ENCODE data around the gene HS3ST6. TPM values are rescaled to one million over a fixed set of nuclear protein-coding genes. Genes with fewer than 3 reads are reported as not detected.

Gene HS3ST6
- polyA plus RNA-seq, 1 of the 3 experiments (the other 2 are of a cell fraction) = 0.03 TPM

DNA sequence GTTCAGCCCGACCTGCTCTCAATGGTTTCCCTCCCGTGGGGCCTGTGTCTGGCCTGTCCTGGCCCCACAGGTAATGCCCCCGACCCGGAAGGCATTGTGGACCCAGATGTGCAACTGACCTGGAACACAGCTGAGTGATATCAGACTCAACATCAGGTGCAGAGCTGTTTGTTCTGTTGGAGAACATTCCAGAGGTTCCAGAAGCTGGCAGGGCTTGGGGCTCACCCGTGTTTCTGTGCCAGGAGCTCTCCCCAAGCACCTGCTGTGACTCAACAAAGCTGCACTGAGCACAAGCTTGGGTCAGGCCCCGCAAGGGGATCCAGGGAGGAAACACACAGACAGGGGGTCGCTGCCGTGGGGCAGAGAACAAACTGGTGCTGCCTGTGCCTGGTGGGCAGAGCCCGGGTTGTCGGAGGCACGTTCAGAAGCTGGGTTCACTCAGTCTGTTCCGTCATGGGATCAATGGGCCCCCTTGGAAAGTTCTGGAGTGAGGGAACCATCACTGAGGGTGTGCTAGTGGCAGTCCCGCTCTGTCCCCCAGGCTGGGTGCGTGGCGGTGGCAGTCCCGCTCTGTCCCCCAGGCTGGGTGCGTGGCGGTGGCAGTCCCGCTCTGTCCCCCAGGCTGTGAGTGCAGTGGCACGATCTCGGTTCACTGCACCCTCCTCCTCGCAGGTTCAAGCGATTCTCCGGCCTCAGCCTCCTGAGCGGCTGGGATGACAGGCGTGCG lies 22.1 kb downstream of the HS3ST6 start:
- 73% methylated on average over 13 of the region's 27 CpGs for WGBS (ENCODE audit: low lambda C conversion rate)

DNA sequence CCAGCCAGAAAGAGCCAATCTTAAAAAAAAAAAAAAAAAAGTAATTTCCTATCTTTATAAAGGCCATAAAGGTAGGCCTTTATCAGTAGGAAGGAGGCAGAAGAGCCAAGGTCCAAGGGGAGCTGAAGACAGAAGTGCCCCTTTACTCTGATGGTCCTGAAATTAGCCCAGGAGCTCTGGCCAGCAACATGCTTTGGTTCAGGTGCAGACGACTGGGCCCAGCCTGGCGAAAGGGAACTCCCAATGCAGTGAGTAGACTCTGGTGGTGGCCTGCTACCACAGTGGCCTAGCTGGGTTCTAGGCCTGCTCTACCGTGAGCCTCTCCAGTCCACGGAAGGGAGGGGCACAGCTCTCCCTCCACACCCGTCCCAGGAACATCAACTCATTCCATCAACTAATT lies 23.1 kb downstream of the HS3ST6 start:
- H4K20me1 ChIP-seq (ENCODE audit: insufficient read depth) = no peaks in the 10 kb centered on the region
- DNase-seq = no peak
- H3K36me3 ChIP-seq (replicated peaks in 1 of 2; ENCODE audit: control insufficient read depth in 1 of 2, insufficient read depth in 2 of 2, low read length in 1 of 2) = no peaks in the 10 kb centered on the region
- H3K9ac ChIP-seq = no peak overlapping the region
- H3K4me1 ChIP-seq (ENCODE audit: control insufficient read depth in 1 of 2, insufficient read depth in 2 of 2, low read depth in 1 of 2, low read length in 1 of 2) = peaks cover 0 to 9% of the 10 kb centered on the region in 2 experiments; a peak in 1 of 4 replicates
- POLR2A ChIA-PET = no interaction called here
- H3K27ac ChIP-seq (ENCODE audit: low read depth in 2 of 2, low read length in 1 of 2) = no peak overlapping the region
- no peaks in the 10 kb centered on the region for H3K79me2 ChIP-seq (ENCODE audit: insufficient read depth)
- 80% methylated on average over 3 of the region's 5 CpGs for WGBS (ENCODE audit: low lambda C conversion rate)
- H3K9me2 ChIP-seq = no peaks in the 10 kb centered on the region
- H3K4me3 ChIP-seq (ENCODE audit: low read depth in 2 of 2, low read length in 1 of 2) = no peak overlapping the region
- no peaks in the 10 kb centered on the region for H3K9me3 ChIP-seq
- no peak overlapping the region for H2AFZ ChIP-seq (ENCODE audit: low read depth)
- H3F3A ChIP-seq (replicated peaks; ENCODE audit: insufficient read depth) = peaks cover under 1% of the 10 kb centered on the region
- H3K4me2 ChIP-seq = no peak overlapping the region
- peaks cover 32% of the 10 kb centered on the region for H3K27me3 ChIP-seq (ENCODE audit: insufficient read depth)
- CTCF ChIA-PET = interaction anchor here (0.6 to 1.4 kb wide), 2 partner anchors 14 to 49 kb away, joined by 3 to 4 read pairs; no protein-coding TSS in a partner anchor
- no peak for TF ChIP-seq YY1 (IDR thresholded peaks at IDR 0.05; ENCODE audit: low read depth)
- TF ChIP-seq MEF2A (IDR thresholded peaks at IDR 0.05; ENCODE audit: borderline replicate concordance, low read depth) = no peak
- no peak for TF ChIP-seq USF1 (IDR thresholded peaks at IDR 0.05; ENCODE audit: borderline replicate concordance, low read depth)
- no peak for TF ChIP-seq FOSL2 (IDR thresholded peaks at IDR 0.05; ENCODE audit: borderline replicate concordance, low read depth)
- no peak for TF ChIP-seq PBX3 (IDR thresholded peaks at IDR 0.05)
- TF ChIP-seq, protein P1, sequence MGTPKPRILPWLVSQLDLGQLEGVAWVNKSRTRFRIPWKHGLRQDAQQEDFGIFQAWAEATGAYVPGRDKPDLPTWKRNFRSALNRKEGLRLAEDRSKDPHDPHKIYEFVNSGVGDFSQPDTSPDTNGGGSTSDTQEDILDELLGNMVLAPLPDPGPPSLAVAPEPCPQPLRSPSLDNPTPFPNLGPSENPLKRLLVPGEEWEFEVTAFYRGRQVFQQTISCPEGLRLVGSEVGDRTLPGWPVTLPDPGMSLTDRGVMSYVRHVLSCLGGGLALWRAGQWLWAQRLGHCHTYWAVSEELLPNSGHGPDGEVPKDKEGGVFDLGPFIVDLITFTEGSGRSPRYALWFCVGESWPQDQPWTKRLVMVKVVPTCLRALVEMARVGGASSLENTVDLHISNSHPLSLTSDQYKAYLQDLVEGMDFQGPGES (IDR thresholded peaks at IDR 0.05; ENCODE audit: low read depth, low read length) = no peak
- no peak for TF ChIP-seq GABPA (IDR thresholded peaks at IDR 0.05; ENCODE audit: low read depth)
- no peak for TF ChIP-seq TAF1 (IDR thresholded peaks at IDR 0.05; ENCODE audit: borderline replicate concordance, low read depth, low read length)
- no peak for TF ChIP-seq GATA2 (CRISPR knock-in tag; IDR thresholded peaks at IDR 0.05)
- TF ChIP-seq TEAD4 (IDR thresholded peaks at IDR 0.05; ENCODE audit: borderline replicate concordance, insufficient read depth) = no peak
- TF ChIP-seq, protein P2, sequence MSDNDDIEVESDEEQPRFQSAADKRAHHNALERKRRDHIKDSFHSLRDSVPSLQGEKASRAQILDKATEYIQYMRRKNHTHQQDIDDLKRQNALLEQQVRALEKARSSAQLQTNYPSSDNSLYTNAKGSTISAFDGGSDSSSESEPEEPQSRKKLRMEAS (IDR thresholded peaks at IDR 0.05; ENCODE audit: low read depth) = no peak
- TF ChIP-seq, protein P3, sequence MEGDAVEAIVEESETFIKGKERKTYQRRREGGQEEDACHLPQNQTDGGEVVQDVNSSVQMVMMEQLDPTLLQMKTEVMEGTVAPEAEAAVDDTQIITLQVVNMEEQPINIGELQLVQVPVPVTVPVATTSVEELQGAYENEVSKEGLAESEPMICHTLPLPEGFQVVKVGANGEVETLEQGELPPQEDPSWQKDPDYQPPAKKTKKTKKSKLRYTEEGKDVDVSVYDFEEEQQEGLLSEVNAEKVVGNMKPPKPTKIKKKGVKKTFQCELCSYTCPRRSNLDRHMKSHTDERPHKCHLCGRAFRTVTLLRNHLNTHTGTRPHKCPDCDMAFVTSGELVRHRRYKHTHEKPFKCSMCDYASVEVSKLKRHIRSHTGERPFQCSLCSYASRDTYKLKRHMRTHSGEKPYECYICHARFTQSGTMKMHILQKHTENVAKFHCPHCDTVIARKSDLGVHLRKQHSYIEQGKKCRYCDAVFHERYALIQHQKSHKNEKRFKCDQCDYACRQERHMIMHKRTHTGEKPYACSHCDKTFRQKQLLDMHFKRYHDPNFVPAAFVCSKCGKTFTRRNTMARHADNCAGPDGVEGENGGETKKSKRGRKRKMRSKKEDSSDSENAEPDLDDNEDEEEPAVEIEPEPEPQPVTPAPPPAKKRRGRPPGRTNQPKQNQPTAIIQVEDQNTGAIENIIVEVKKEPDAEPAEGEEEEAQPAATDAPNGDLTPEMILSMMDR (IDR thresholded peaks at IDR 0.05) = no peak
- TF ChIP-seq FOXM1 (IDR thresholded peaks at IDR 0.05; ENCODE audit: low read depth) = no peak
- TF ChIP-seq MXI1 (IDR thresholded peaks at IDR 0.05; ENCODE audit: low read depth, low read length) = no peak
- TF ChIP-seq, protein P4, sequence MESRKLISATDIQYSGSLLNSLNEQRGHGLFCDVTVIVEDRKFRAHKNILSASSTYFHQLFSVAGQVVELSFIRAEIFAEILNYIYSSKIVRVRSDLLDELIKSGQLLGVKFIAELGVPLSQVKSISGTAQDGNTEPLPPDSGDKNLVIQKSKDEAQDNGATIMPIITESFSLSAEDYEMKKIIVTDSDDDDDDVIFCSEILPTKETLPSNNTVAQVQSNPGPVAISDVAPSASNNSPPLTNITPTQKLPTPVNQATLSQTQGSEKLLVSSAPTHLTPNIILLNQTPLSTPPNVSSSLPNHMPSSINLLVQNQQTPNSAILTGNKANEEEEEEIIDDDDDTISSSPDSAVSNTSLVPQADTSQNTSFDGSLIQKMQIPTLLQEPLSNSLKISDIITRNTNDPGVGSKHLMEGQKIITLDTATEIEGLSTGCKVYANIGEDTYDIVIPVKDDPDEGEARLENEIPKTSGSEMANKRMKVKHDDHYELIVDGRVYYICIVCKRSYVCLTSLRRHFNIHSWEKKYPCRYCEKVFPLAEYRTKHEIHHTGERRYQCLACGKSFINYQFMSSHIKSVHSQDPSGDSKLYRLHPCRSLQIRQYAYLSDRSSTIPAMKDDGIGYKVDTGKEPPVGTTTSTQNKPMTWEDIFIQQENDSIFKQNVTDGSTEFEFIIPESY (IDR thresholded peaks at IDR 0.05; ENCODE audit: borderline replicate concordance, low read depth) = no peak

More for the DNA sequence above, 22.1 kb downstream of the HS3ST6 start:
- H3K4me2 ChIP-seq = no peak overlapping the region
- H3K9ac ChIP-seq = no peak overlapping the region
- CTCF ChIA-PET = interaction anchor here (1.4 kb wide), 1 partner anchor 13 kb away, joined by 4 read pairs; no protein-coding TSS in a partner anchor
- peaks cover 0 to 6% of the 10 kb centered on the region in 2 experiments; a peak in 1 of 4 replicates for H3K4me1 ChIP-seq (ENCODE audit: control insufficient read depth in 1 of 2, insufficient read depth in 2 of 2, low read depth in 1 of 2, low read length in 1 of 2)
- H3K9me3 ChIP-seq = no peaks in the 10 kb centered on the region
- no peak overlapping the region for H2AFZ ChIP-seq (ENCODE audit: low read depth)
- POLR2A ChIA-PET = no interaction called here
- H4K20me1 ChIP-seq (ENCODE audit: insufficient read depth) = no peaks in the 10 kb centered on the region
- H3F3A ChIP-seq (replicated peaks; ENCODE audit: insufficient read depth) = no peaks in the 10 kb centered on the region
- H3K79me2 ChIP-seq (ENCODE audit: insufficient read depth) = no peaks in the 10 kb centered on the region
- DNase-seq = no peak
- no peaks in the 10 kb centered on the region for H3K9me2 ChIP-seq
- TF ChIP-seq USF1 (IDR thresholded peaks at IDR 0.05; ENCODE audit: borderline replicate concordance, low read depth) (no peak), NFIC (IDR thresholded peaks at IDR 0.05; ENCODE audit: borderline replicate concordance) (no peak), CHD2 (IDR thresholded peaks at IDR 0.05; ENCODE audit: low read length, partially characterized antibody) (no peak), RCOR1 (IDR thresholded peaks at IDR 0.05; ENCODE audit: low read length) (no peak), RXRA (IDR thresholded peaks at IDR 0.05; ENCODE audit: borderline replicate concordance, low read depth) (no peak)
- H3K27ac ChIP-seq (ENCODE audit: low read depth in 2 of 2, low read length in 1 of 2) = no peak overlapping the region
- H3K27me3 ChIP-seq (ENCODE audit: insufficient read depth) = peaks cover 26% of the 10 kb centered on the region
- H3K4me3 ChIP-seq (ENCODE audit: low read depth in 2 of 2, low read length in 1 of 2) = no peak overlapping the region
- no peaks in the 10 kb centered on the region for H3K36me3 ChIP-seq (replicated peaks in 1 of 2; ENCODE audit: control insufficient read depth in 1 of 2, insufficient read depth in 2 of 2, low read length in 1 of 2)

Data from SK-N-SH (cell line).